ENCODE measurements around the gene CRX. TPM values are rescaled to one million over a fixed set of nuclear protein-coding genes. Genes with fewer than 3 reads are reported as not detected.

Gene CRX
- total RNA-seq, 1 experiment from 2014 or later, result not detected

- no peaks in the 10 kb centered on the region for H3K27me3 Mint-ChIP-seq (ENCODE audit: insufficient read depth, unreplicated experiment)
- no peak for TF ChIP-seq CTCF (IDR thresholded peaks at IDR 0.05; ENCODE audit: insufficient read depth in 1 of 2, low read depth in 1 of 2, low read length in 1 of 2, severe bottlenecking in 1 of 2, unreplicated experiment in 1 of 2)
- Histone ChIP-seq H3K36me3 (ENCODE audit: control insufficient read depth, insufficient read depth, low read length) (no peaks in the 10 kb centered on the region), H3K4me1 (peaks cover 14% of the 10 kb centered on the region), H3K9me3 (no peaks in the 10 kb centered on the region), H3K4me3 (ENCODE audit: low read depth, low read length) (no peak overlapping the region), H3K27me3 (replicated peaks; ENCODE audit: control insufficient read depth, insufficient read depth, low read length) (no peaks in the 10 kb centered on the region)
- POLR2A ChIA-PET, result no interaction called here
- no peak for DNase-seq
- no peak overlapping the region for H3K4me3 Mint-ChIP-seq (ENCODE audit: unreplicated experiment)
- no peak overlapping the region for H3K27ac Mint-ChIP-seq (ENCODE audit: unreplicated experiment)
- no TSS peak for BruUV-seq (replicated peaks)
- H3K4me1 Mint-ChIP-seq (ENCODE audit: low read depth, unreplicated experiment), result peaks cover 20% of the 10 kb centered on the region
- CTCF ChIA-PET, result no interaction called here
- intact Hi-C loops (cut with micrococcal nuclease; ENCODE audit: unreplicated experiment), result no loop called here
- H3K36me3 Mint-ChIP-seq (ENCODE audit: insufficient read depth, unreplicated experiment), result no peaks in the 10 kb centered on the region
- H3K9me3 Mint-ChIP-seq (ENCODE audit: unreplicated experiment), result peaks cover 6% of the 10 kb centered on the region
Observed at GRCh38 chr19:47881757-47882156, 60.0 kb downstream of the CRX start.

GRCh38 chr19:47882890-47883289 is 61.2 kb downstream of the CRX start:
- Mint-ChIP-seq H3K4me1 (ENCODE audit: low read depth, unreplicated experiment) (peaks cover 22% of the 10 kb centered on the region), H3K9me3 (ENCODE audit: unreplicated experiment) (peaks cover 6% of the 10 kb centered on the region), H3K27ac (ENCODE audit: unreplicated experiment) (no peak overlapping the region), H3K36me3 (ENCODE audit: insufficient read depth, unreplicated experiment) (no peaks in the 10 kb centered on the region), H3K4me3 (ENCODE audit: unreplicated experiment) (no peak overlapping the region), H3K27me3 (ENCODE audit: insufficient read depth, unreplicated experiment) (no peaks in the 10 kb centered on the region)
- BruUV-seq (replicated peaks), result no TSS peak
- CTCF ChIA-PET, result no interaction called here
- intact Hi-C loops (cut with micrococcal nuclease; ENCODE audit: unreplicated experiment), result no loop called here
- Histone ChIP-seq H3K4me1 (peaks cover 14% of the 10 kb centered on the region), H3K27me3 (replicated peaks; ENCODE audit: control insufficient read depth, insufficient read depth, low read length) (no peaks in the 10 kb centered on the region), H3K36me3 (ENCODE audit: control insufficient read depth, insufficient read depth, low read length) (no peaks in the 10 kb centered on the region), H3K9me3 (no peaks in the 10 kb centered on the region), H3K4me3 (ENCODE audit: low read depth, low read length) (no peak overlapping the region)
- no peak for DNase-seq
- no peak for TF ChIP-seq CTCF (IDR thresholded peaks at IDR 0.05; ENCODE audit: insufficient read depth in 1 of 2, low read depth in 1 of 2, low read length in 1 of 2, severe bottlenecking in 1 of 2, unreplicated experiment in 1 of 2)
- POLR2A ChIA-PET, result no interaction called here

GRCh38 chr19:47885067-47885463 is 63.3 kb downstream of the CRX start:
- Histone ChIP-seq H3K27me3 (replicated peaks; ENCODE audit: control insufficient read depth, insufficient read depth, low read length) (no peaks in the 10 kb centered on the region), H3K9me3 (no peaks in the 10 kb centered on the region), H3K4me3 (ENCODE audit: low read depth, low read length) (no peak overlapping the region), H3K36me3 (ENCODE audit: control insufficient read depth, insufficient read depth, low read length) (no peaks in the 10 kb centered on the region), H3K4me1 (peaks cover 14% of the 10 kb centered on the region)
- no TSS peak for BruUV-seq (replicated peaks)
- POLR2A ChIA-PET, result no interaction called here
- H3K27me3 Mint-ChIP-seq (ENCODE audit: insufficient read depth, unreplicated experiment), result no peaks in the 10 kb centered on the region
- no peak overlapping the region for H3K27ac Mint-ChIP-seq (ENCODE audit: unreplicated experiment)
- no peaks in the 10 kb centered on the region for H3K9me3 Mint-ChIP-seq (ENCODE audit: unreplicated experiment)
- no peaks in the 10 kb centered on the region for H3K36me3 Mint-ChIP-seq (ENCODE audit: insufficient read depth, unreplicated experiment)
- intact Hi-C loops (cut with micrococcal nuclease; ENCODE audit: unreplicated experiment), result no loop called here
- CTCF ChIA-PET, result interaction anchor here (0.6 to 2.4 kb wide), 2 partner anchors 16 to 634 kb away, joined by 3 to 10 read pairs; no protein-coding TSS in a partner anchor
- peak overlapping the region; percentile 62 for H3K4me3 Mint-ChIP-seq (ENCODE audit: unreplicated experiment)
- H3K4me1 Mint-ChIP-seq (ENCODE audit: low read depth, unreplicated experiment), result peaks cover 22% of the 10 kb centered on the region
- DNase-seq, result no peak
- TF ChIP-seq CTCF (IDR thresholded peaks at IDR 0.05; ENCODE audit: insufficient read depth in 1 of 2, low read depth in 1 of 2, low read length in 1 of 2, severe bottlenecking in 1 of 2, unreplicated experiment in 1 of 2), result no peak

Measured in Caco-2 (cell line).